ENCODE measurements around the gene ATRIP.

ATRIP gene

DNA sequence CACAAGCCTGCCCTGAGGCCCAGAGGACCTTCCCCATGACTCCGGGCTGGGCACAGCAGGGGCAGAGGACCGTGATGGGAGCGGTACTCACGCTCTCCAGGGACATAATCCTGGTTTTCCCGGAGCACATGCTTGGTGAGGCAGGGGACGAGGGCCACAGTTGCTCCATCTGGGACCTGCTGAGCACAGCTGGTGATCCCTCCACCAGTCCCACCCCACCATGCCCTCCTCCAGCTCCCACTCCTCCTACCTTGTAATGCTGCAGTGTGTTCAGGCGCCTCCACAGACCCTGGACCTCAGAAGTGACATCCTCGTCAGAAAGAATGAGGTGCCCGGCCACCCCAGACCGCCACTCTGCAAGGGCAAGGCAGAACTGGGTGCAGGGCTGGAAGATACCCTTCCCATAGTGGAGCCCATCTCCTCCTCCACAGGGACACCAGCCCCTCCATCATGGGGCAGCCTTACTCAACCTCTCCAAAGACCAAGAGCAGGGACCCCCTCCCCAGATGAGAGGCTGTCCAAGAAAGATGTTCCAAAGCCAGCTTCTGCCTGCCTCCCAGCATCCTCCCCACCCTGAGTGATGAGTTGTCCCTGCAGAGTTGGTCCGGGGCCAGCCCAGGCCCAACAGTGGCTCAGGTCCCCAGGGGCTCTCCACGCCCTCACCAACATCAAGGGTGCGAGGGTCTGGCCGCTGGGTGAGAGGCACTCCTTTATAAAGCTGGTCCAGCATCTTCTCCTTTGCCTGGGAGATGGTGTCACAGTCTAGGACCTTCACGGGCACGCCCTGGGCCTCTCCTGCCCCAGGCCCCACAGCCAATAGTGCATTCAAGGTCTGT is 36.1 kb upstream of the ATRIP start:
- DNase-seq (ENCODE audit: low read depth), result no peak

DNA sequence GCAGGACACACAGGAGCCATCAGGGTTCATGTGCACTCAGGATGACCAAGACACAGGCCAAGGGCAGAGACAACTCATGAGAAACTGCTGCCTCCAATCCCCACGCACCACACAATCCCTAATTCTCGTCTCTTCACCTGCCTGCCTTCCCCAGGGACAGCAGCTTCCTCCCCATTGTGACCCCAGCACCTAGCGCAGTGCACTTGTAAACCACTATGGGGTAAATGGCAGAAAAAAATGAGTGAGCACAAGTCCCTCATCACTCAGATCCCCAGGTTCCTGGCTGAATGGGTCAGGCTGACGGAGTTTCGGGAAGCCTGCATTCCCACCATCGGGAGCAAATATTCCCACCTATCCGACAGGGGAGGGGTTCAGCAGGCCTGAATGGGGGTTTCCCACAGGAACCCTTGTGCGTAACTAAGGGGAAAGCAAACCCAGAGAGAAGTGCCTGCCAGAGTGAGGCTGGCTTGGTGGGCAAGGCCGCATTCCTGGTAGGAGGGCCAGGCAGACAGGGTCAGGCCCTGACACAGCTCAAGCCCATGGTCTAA is 35.4 kb upstream of the ATRIP start:
- no peak for DNase-seq (ENCODE audit: low read depth)

DNA sequence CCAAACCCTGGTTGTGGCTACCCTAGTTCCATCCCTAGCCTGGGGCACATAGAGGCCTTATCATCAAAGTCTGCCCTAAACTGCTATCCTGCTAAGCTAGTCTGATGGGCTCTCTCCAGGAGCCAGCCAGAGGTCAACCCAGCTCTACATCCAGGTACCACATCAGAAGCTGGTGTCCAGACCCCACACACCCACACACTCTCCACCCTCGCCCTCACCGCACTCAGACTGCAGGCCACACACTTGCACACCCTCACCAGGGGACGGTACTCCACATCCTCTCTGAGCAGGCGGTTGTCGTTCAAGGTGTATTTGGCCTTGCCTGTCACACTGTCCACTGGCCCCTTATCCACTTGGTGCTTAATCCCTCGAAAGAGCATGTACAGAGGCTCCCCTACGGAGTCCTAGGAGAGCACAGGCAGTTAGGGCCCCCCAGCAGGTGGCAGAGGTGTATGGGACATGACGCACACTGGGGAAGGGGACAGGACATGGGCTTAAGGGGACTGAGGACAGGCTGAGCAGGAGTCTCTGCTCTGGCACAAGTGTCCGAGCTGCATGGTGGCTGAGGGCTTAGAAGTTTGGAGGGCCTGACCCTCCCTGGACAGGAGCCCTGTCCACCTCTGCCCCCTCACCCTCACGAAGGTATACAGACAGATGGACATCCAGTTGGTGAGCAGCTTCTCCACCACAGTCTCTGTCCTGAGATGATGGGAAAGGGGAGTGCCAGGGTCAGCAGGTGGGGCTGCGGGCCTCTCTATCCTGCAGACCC is 34.7 kb upstream of the ATRIP start:
- no peak for DNase-seq (ENCODE audit: low read depth)

DNA sequence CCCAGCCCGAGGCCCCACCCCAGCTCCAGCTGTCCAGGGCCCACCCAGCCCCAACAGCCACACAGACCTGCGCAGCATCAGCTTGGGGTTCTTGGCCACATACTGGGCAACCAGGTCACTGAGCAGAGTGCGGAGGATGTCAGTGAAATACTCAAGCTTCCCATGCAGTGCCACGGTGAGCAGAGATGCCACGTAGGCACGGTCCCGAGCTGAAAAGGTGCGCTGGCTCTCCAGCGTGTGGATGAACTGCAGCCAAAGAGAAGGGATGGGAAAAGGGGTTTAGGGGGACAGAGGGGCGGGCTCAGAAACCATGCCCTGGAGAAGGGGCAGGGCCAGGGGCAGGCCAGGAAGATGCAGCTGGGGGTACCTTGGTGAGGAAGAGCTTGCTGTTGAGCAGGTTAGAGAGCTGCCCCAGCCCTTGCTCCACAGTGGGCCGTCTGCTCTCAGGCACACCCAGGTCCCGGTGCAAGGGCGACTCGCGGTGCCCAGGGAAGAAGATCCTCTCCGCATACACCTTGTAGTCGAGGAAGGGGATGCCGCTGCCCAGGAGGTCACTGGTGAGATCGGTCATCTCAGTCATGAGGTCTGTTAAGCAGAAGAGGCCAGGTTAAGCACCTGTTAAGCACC is 34.0 kb upstream of the ATRIP start:
- no peak for DNase-seq (ENCODE audit: low read depth)

DNA sequence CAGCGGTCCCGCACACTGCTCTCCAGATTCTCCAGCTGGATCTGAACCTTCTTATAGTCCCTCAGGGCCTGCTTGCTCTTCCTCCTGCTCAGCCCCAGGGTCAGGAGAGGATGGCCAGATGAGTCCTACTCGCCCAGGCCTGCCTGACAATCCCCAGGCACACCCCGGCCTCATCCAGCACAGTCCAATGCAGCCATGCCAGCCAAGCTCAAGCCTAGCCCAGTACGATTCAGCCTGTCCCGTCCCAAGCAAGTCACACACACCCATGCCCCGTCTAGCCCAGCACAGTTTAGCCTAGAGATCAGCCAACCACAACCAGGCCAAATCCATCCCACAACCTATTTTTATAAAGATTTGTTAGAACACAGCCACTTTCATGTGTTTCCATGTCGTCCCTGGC is 33.5 kb upstream of the ATRIP start:
- no peak for DNase-seq (ENCODE audit: low read depth)

DNA sequence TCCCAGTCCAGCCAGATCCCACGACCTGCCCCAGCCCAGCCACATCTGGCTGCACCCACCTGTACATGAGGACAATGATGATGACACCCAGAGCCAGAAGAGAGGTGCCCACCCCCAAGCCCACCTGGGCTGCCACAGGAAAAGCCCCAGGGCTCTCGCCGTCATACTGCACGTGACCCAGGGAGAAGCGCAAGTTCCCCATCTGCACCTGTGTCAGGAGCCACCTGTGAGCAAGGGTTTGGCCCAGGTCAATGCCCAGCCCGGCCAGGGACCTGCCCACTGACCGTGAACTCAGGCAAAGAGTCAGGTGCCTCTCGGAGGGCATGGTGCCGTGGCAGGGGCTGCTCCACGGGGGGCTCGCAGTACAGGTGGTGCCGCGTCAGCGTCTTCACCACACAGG is 32.9 kb upstream of the ATRIP start:
- DNase-seq (ENCODE audit: low read depth), result no peak

DNA sequence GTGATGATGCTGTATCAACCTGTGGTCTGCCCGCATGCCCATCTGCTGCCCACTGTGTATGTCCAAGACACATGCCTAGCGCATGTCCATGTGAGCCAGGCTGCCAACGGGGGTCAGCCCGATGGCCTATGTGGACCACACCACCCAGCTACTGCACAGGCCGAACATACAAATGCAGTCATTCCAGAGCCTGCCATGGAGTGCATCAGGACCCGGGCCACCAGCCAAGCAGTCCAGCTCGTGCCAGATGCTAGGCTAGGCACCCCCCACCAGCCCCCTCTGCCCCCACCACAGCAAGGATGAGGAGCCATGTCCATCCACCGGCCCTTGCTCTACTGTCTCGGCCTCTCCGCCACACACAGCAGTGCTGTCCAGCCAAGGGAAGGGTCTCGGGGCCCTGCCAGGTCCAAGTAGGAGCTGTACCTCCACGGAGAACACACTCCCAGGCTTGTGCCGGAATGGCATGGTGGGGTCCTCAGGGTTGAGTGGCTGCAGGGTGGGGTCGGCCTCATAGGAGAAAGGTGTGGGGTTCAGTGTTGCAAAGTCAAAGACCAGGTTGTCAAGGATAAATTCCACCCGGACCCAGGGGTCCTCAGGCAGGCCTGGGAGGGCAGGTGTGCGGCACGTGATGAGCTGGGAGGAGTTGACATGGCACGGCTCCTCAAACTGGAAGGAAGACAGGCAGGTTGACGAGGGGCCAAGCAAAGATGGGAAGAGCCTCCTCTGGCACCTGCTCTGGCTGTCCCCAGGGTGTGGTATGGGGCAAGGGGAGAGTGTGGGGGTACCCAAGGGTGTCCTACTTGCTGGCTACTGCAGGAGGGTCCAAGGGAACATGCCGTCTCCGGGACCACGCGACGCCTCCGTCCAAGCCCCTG is 31.9 kb upstream of the ATRIP start:
- DNase-seq (ENCODE audit: low read depth), result no peak

DNA sequence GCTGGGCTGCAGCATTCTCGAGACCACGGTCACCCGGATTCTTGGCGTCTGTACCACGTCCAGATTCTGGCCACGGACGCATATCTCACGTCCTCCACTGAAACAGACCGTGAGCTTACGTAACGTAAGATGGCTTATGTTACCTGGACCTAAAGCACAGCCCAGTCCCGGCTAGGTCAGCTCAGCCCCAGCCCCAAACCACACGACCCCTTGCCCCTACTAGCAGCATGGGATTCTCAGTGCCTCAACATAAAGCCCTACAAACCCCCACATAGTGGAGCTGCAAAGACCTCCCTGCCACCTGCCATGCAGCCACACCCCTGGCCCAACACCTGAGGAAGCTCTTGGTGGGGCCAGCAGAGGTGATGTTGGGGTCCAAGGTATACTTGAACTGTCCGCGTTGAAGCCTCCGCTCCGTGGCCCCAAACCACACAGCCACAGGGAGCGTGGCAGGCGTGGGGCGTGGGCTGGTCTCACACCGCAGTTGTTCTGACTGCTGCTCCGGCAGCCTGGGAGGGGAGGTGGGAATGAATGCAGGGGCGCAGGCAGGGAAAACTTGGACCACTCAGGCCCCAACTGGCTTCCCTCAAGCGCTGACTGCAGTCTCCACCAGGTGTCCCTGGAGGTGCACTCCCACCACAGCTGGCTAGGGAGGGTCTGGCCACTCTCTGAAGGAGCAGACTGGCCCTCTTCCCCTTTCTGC is 31.1 kb upstream of the ATRIP start:
- DNase-seq (ENCODE audit: low read depth), result no peak

DNA sequence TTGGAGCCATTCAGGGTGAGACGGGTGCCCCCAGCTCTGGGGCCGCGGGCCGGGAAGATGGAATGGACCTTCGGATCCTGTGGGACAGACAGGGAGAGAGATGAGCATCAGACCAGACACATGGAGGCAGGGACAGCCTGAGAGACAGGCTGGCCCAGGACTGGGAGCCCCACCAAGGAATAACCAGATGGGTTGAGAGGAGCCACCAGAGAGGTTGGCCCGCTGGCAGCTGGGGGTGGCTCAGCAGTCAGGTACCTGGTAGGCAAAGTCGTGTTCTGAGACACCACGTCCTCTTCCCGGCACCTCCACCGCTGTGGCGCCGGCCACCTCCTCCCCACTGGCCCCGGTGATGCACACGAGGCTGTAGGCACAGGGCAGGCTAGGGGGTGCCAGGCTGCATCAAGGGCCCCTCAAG is 30.4 kb upstream of the ATRIP start:
- no peak for DNase-seq (ENCODE audit: low read depth)

DNA sequence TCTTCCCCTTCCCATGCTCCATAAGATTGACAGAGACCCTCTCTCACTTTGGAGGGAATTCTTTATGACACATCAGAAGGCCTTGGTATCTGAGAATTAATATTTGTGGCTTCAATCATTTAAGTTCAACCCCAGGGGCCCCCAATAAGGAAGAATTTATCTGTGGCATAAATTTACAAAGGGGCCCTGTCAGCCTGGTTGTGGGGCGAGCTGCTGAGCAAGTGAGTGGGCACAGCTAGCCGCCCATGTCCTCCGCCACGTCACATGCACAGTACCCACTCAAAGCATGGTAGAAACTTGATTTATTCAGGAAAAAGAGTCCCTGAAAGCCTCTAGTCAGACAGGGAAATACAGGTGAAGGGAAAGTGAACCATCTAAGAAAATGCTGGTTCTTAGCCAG is 30.0 kb upstream of the ATRIP start:
- no peak for DNase-seq (ENCODE audit: low read depth)

DNA sequence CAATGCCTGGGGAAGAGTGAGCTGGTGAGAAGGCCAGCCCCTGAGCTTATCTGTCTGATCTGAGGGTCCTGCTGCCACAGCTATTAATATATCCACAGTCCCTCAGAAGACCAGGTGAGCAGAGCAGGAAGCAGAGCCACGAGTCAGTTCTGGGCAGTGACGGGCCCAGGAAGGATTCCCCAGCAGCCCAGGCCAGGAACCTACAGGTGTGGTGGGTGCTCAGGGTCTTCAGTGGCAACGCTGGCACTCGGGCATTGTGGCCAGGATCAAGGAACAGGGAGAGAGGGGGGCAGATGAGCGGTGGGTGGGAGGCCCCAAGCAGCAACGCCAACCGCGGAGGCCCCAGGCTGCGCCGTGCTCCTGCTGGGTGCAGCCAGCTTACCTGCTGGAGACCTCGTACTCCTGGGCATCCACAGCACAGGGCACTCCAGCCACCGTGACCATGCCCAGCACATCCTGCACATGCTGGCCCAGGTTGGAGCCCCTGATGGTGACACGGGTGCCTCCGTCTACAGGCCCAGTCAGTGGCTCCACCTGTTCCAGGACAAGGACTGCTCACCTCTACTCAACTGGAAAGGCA is 28.9 kb upstream of the ATRIP start:
- DNase-seq (ENCODE audit: low read depth), result no peak

DNA sequence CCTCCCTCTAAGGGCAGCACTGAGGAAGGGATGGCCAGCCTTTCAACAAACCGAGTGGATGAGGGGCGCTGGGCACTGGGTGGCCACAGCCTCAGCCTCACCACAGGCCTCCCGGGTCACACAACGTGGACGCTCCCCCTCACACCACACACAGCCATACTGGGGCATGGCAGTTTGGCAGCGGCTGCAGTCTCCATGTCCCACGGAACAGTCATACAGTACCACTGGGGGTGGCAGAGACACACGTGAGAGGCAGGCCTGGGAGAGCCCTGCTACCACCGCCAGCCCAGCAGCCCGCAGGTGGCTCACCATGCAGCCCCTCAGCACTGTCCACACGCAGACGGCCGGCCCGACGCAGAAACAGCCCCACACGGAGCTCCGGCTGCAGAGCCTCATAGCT is 28.4 kb upstream of the ATRIP start:
- DNase-seq (ENCODE audit: low read depth), result no peak

DNA sequence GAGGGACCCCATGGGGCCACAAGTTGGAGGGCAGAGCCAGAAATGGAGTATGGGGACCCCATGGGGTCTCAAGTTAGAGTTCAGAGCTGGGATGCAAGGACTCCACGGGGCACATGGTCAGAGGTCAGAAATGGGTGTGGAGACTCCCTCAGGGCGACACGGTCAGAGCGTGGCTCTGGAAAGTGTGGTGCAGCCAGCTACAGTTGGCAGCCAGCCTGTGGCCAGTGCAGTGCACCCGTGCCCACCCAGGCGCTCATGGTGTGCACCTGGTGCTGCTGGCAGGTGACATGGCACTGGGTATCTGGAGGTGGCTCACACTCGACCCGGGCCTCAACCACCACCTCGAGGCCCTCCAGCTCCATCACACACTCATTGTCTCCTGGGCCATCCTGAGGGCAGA is 27.9 kb upstream of the ATRIP start:
- no peak for DNase-seq (ENCODE audit: low read depth)

DNA sequence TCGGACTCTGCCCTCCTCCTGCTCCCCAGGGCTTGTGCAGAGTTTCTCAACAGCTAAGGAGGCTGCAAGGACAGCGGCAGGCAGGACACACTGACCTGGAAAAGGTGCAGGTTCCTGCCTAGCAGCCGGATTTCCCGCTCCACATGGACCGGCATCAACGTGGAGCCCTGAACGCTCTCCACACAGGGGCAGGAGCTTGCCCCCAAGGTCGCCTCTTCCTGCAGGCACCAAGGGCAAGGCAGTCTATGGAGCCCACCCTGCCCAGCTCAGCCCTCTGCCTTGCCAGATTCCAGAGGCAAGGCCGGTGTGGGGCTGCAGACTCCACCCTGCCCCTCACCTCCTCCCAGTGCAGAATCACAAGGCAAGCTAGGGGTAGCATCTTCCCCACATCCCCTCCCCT is 27.4 kb upstream of the ATRIP start:
- DNase-seq (ENCODE audit: low read depth), result no peak

DNA sequence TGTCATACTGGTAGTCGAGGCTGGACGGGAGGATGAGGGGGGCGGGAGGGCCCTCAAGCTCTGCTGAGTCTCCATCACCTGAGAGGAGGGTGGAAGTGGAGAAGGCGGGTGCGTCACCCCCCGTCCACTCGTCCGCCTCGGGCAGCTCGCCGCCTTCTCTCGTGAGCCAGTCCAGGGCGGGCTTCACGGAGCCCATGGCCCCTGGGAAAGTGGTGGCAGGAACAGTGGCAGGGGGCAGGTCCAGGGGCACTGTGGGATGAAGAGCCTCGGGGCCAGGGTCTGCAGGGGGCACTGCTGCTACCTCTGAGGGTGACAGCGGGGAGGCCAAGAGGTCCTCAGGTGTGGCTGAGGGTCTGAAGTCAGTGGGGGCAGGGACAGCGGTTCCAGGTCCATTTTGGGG is 26.9 kb upstream of the ATRIP start:
- DNase-seq (ENCODE audit: low read depth), result no peak

DNA sequence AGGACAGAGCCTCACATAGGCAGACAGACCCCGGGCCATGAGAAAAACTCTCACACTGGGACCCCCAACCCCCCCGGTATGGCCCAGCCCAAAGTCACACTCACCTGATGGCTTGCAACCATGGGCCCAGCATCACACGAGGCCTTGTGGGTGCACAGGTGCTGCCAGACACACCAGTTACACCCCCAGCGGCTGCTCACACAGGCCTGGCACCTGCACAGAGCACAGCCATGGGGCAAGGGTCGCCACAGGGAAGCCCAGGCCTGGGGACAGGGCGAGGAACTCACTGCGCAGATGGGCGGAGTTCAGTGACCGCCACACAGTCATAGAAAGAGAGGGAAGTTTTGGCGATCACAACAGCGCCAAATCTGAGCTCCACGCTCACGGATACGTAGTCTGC is 26.0 kb upstream of the ATRIP start:
- no peak for DNase-seq (ENCODE audit: low read depth)

DNA sequence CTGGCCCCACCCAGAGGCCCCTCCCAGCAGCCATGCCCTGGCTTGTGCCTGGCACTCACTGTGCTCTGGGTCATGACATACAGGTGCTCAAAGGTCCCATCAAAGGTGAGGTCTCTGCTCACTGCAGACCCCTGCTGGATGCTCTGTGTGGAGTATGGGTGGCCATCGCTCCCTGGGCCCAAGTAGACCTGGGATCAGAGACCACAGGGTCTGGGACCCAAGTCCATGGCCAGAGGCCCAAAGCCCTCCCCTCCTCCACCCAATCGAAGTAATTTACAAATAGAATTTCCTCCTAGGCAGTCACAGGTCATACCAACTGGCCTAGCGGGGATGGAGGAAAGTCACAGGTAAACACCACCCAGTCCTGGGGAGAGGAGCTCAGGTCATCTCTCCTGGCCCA is 24.3 kb upstream of the ATRIP start:
- no peak for DNase-seq (ENCODE audit: low read depth)

DNA sequence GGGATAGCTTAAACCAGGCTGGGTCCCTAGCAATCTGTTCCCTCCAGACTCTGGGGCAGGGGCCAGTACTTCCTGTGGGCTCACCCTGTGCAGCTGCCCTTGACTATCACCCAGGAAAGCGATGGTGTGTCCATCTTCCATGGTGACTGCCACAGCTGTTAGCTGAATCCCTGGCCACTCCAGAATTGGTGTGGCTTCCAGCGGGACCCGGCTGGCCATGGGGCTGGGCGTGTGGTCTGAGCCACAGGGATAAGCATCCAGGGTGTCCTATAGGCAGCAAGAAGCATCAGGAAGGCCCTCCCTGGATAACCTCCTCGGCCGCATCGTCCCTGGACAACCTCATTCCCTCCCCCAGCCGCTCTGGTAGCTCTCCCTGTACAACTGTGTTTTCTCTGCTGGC is 23.9 kb upstream of the ATRIP start:
- no peak for DNase-seq (ENCODE audit: low read depth)

DNA sequence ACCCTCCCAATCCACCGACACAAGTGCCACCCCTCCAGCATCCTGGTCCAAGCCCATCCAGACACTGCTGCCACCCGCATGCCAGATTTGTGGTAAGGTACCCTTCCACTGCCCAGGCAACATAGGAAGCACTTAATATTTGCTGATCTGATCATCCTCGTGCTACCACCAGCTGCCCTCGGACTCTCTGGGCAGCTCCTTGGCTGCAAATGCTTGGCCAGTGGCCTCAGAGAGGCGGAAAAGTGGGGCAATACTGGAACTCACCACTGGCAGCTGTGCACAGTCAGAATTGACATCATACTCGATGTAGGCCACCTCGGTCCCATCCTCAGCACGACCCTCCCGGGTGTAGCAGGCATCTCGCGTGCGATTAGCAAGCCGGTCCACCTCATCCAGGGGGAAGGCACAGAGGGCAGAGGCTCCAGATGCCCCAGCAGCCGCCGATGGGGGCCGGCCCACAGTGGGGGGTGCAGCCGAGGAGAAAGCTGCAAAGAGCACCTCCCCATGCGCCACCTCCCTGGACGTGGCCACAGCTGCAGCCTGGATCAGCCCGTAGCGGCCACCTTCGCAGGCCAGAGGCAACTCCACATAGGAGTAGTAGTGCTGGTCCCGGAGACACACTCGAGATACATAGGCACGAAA is 23.2 kb upstream of the ATRIP start:
- DNase-seq (ENCODE audit: low read depth), result peak; percentile 45
